Right renal cortex interstitium (tissue), 3 donors: ENCODE measurements around the gene USP36. TPM values are rescaled to one million over a fixed set of nuclear protein-coding genes. Genes with fewer than 3 reads are reported as not detected.

Experiments
- DNase-seq, 3 donors: peaks; one replicate each; pipeline ENCODE4 v3.0.0-alpha.2; 2013; ENCODE audit warnings: low read depth in 3 of 3, low spot score in 2 of 3
- polyA plus RNA-seq, 3 donors: library from polyadenylated mRNA; unstranded; fragments of 120-200 nt; gene quantifications; one replicate each; pipeline ENCODE4 v1.2.1, GENCODE V29; 2013; ENCODE audit not compliant: insufficient read length in 3 of 3

Gene USP36
- polyA plus RNA-seq, 3 donors = 32.8 to 39.4 (median 38.6) TPM

- DNase-seq = no peak
These were observed 21.2 kb downstream of the USP36 start for GRCh38 chr17:78819402-78819801.

DNA sequence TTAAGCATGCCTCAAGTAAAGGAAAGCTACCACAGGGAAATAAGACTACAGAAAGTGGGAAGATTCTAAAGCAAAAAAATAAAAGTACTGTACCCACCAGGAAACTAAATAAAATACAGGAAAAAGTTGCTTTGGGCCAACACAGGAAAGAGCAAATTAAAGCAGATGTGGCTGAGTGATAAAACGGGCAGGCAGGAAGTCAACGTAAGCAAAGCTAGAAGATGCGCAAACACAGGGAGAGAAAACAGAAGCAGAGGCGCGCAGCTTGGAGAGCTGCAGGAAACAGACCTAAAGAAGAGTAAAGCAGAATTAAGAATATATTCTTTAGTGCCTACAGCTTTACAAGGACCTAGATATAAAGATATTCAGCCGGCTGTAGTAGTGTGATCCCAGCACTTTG lies 21.7 kb downstream of the USP36 start:
- no peak for DNase-seq

DNA sequence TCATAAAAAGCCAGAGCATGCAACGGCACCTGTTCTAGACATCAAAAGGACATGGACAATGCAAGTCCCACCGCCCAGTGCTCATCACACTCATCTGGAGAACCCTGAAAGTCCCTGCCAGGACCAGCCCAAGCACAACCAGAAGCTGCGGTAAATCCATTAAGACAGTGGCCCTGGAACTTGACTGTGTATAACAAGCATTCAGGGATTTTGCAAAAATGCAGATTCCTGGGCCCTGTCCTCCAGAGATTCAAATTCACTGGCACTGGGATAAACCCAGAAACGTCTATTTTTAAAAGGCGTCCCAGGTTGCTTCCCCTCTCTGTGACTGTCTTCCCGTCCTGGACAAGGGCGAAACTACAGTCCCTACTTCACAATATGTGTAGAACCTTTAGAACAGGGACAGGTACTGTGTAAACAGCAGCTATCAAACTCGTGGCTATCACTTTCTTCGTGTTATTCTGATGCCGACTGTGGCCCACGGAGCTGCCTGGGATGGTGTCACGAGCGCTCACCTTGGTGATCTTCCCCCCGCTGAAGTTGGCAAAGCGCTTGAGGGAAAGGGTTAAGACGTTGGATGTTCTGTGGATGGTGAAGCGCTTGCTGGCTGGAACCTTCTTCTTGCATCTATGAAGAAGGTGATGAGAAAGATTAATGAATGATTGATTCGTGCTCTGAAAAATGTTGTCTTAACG lies 22.3 kb downstream of the USP36 start:
- DNase-seq = no peak

- no peak for DNase-seq
These were observed 23.5 kb downstream of the USP36 start for GRCh38 chr17:78817123-78817522.

DNA sequence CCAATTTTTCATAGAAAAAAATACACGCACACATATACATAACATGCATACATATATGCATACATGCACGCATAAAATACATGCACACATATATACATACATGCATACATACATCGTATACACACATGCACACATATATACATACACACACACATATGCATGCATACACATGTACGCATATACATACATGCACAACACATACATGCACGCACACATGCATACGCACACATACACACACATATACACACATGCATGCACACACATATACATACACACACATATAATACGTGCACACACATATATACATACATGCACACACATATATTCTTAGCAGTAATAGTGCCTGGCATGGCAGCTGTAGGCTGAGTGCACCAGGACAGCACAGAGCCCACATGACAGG lies 24.9 kb downstream of the USP36 start:
- no peak for DNase-seq

DNA sequence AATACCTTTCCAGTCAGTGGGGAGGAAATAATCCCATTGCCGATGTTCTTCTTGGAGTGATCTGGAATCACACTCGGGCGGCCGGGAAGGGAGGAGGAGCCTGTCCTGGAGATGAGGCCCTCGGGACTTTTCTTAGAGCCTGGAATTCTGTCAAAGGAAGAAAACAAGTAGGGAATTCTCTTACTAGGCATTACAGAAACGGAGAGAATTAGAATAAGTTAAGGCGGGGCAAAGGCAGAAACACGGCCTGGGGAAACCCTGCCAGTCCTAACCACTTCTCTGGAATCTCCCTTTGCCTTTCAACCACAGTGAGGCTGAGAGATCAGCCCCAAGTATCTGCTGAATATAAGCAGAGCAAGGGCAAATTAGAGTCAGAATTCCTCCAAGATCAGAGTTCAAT lies 27.8 kb downstream of the USP36 start:
- DNase-seq = no peak

DNA sequence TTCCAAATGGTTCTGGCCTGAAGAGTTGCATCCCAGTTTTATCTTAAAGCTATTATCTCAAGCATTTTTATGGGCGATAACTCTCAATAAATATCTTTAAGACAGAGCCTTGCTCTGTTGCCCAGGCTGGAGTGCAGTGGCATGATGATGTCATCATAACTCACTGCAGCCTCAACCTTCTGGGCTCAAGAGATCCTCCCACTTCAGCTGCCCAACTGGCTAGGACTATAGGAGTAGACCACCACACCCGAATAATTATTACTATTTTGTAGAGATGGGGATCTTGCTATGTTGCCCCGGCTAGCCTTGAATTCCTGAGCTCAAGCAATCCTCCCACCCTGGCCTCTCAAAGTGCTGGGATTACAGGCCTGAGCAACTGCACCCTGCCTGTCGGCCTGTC lies 32.5 kb downstream of the USP36 start:
- DNase-seq = no peak

DNA sequence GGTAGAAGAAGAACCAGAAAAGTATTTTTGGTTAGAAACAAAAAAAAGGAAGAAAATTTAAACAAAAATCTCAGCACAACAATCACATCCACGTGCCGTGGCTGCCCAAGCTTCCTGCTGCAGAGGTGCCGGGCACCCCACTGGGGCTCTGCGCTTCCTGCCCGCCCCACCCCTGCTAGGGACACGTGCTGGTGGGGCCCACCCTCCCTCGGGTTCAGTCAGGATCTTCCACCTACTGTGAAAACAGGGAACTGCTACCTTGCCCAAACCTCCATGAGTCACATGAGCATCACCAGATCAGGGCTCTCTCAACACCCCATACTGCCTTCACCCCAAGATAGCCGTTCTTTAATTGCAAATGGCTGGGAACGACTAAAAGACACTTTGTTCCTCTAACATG lies 34.2 kb downstream of the USP36 start:
- DNase-seq = no peak

- no peak for DNase-seq
These were observed 35.3 kb downstream of the USP36 start for GRCh38 chr17:78805301-78805700.

DNA sequence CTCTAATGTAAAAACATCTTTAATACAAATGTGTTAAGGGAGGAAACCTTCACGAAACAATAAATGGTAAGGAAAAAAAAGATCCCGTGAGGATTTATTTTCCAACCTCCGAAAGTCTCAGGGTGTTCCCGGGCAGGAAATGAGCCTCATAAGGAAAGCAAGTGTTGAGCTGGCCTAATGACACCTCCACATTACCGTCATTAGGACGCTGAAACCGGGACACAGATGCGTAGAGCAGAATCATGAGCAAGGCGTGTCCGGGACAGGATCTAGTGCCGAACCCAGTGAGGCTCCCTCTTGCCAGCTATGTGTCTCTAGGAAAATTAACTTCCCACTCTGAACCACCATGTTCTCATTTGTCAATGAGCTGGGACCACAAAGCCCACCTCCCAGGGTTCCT lies 35.8 kb downstream of the USP36 start:
- no peak for DNase-seq

GRCh38 chr17:78803186-78803845 lies 37.3 kb downstream of the USP36 start:
- no peak for DNase-seq

DNA sequence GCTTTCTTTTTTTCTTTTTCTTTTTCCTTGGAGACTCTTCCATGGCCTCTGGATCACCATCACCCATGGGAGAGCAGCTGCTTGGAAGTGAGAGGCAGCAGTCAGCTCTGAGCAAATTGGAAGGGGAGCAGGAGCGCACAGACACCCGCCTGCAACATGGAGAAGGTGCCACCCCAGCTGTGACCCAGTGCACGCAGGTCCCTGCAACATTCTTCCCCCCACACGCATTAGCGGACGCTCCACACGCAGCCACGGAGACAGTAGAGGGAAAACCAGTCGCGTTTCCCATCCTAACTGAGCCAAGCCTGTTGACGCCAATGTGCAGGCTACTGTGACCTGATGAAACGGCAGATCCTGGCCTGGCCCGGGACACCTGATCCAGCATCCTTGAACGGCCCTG lies 38.2 kb downstream of the USP36 start:
- DNase-seq = no peak

DNA sequence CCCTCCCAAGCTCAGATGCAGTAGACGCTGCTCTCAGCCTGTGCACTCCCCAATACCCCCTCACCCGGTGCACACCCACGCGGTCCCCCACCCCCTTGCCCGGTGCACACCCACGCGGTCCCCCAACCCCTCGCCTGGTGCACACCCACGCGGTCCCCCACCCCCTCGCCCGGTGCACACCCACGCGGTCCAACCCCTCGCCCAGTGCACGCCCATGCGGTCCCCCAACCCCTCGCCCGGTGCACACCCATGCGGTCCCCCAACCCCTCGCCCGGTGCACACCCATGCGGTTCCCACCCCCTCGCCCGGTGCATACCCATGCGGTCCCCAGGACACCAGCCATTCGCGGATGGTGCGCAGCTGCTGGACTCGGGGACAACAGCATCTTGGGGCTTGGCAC lies 38.6 kb downstream of the USP36 start:
- DNase-seq = no peak

DNA sequence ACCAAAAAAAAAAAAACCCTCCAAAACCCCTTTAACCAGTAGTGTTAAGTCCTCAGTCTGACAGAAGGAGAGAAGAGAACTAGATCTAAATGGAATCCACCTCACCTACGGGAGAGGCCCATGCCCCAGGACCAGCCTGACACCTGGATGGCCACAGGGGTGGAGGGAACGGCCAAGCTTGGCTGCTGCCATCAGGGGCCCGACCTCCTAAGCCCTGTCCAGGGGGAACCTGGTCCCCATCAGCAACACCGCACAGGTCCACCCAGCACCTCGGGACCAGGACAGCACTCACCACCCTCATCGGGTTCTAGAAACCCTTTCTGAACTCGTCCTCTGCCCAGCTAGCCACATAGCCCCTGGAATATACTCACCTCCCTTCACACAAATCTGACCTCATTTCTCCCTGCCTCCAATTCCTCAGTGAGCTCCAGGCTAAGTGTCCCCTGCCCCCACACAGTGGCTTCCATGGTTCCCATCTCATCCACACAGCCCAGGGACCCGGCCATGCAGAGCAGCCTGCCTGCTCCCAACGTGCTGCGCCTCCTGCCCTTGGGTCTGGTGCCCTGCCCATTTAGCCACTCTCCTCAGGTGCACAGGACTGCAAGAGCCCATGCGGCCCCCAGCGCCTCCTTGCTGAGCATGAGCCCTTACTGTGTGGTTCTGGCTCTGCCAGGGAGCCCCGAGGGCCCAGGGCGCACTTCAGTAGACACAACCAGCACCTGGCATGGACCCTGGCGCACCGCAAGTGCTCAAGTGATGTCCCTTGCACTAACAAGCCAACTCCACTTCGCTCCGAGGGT lies 40.3 kb downstream of the USP36 start:
- no peak for DNase-seq

DNA sequence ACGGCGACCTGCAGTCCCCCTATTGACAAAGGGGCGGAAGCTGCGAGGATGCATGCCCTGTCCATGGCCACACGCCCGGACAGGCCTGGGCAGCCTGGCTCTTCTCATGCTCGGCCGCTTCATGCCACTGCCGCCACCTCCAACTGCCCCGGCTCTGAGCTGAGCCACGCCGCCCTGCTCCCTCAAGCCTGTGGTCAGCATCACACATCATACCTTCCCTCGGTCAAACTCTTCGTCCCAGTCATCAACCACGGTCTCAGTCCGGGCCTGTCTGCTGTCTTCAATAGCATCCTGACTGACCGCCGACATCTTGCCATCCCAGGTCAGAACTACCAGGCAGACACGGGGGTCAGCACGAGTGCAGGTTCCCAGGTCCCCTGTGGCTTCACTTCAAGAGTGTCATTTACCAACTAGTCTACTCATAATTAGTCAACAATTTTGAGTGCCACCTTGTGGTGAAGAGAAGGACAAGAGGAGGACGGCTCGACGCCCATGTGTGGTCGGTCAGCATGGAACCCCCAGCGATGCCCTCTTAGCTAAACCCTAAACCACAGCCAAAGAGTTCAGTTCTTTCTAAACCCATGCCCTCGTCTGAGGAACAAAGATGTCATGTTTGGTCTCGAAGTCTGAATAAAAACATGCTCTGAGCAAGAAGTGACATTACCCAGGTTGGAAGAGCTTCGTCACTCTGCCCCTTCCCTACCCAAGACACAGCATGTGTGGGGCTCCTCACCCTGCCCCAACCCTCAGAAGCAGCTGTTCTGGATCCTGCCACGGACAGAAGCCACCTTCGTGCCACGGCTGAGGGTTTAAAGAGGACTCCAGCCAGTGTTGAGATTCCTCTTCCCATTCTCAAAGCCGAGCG lies 41.7 kb downstream of the USP36 start:
- no peak for DNase-seq

DNA sequence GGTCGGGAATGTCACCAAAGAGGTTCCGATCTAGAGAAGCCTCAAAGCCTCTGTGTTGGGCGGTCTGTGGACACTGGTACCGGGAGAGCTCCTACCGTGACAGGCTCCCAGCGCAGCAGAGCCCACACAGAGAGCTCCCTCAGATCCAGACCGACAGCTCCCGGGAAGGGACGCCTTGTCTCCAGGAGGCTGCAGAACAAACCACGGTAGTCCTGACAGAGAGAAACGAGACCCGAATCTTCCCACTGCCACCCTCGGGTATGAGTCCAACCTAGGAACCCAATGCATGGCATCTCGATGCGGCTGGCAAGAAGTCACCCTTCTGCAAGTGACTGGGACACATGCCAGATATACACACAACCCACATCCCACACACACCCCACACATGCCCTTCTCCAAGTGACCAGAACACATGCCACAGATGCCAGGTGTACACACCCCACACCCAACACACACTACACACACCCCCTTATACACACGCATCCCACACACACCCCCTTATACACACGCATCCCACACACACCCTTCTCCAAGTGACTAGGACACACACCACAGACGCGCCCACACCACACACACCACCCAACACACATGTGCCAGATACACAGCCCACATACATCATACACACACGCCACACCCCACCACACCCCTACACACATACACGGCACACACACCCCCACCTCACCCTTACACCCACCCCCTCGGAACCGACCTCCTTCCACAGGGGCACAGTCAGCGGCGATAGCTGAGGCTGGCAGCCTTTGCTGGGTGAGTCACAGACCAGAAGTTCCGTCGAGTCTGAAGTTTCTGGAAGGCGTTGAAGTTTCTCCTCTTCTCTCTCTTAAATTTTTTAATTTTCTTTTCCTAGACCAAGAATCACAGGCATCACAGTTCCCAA lies 42.7 kb downstream of the USP36 start:
- DNase-seq = no peak

DNA sequence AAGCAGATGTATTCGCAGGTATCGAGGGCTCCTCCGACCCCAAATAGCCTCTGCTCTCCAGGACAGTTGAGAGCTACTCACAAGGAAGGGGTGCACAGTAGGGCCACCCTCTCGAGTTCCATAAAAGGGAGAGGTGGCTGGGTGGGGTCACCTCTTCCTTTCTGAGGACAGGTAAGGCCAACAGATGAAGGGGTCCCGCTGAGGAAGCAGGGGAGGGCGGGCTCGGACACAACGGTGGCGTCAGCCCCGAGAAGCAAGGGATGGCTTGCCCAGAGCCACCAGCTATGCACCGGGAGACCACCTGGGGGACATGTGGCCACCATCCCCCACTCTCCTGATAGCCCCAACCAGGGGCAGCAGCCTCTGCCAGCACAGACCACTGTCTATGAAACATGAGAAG lies 43.4 kb downstream of the USP36 start:
- DNase-seq = no peak

GRCh38 chr17:78796517-78796900 lies 44.1 kb downstream of the USP36 start:
- no peak for DNase-seq

- DNase-seq = no peak
These were observed 44.6 kb downstream of the USP36 start for GRCh38 chr17:78795861-78796516.
